K562 (cell line): ENCODE measurements around the gene GRIA4. TPM values are rescaled to one million over a fixed set of nuclear protein-coding genes. Genes with fewer than 3 reads are reported as not detected.

Source experiments
- ATAC-seq: fragments of 200-7000 bp; cut with Tn5 transposase; 3 replicates; pipeline ENCODE4 v1.9.1; 2020; ENCODE audit warnings: moderate library complexity
- BruUV-seq: library from RNA; stranded (reverse); fragments of 400-500 nt; replicated peaks from 2 replicates; lab custom pipeline; 2021; lab: Mats Ljungman, UMichigan
- CTCF ChIA-PET: fragments of 300-600 bp; formaldehyde crosslinking; extraction: SDS; loops from one replicate; lab custom pipeline; 2021; ENCODE audit warnings: low intra/inter-chr PET ratio; lab: Yijun Ruan, JAX
- POLR2A ChIA-PET: fragments of 300-600, 350-650 bp; sonication (Branson Sonifier 250); formaldehyde crosslinking; extraction: SDS; loops from one replicate; lab custom pipeline; 2021; ENCODE audit warnings: antibody characterized with exemption, inconsistent platforms; lab: Yijun Ruan, JAX
- DNase-seq, 4 experiments: peaks; one replicate each; pipeline versions ENCODE4 v3.0.0 to v3.0.0-alpha.2; 2011 to 2018; ENCODE audit warnings: low spot score in 3 of 4, mixed read lengths in 3 of 4; ENCODE audit errors: extremely low read depth in 1 of 4
- FAIRE-seq: peaks from 2 replicates; lab custom pipeline; 2011; peaks lifted over from hg19 to GRCh38; lab: Jason Lieb, UNC
- H2AFZ ChIP-seq: 2 replicates; pipeline ENCODE4 v1.6.0; 2011; ENCODE audit warnings: low read depth, low read length, control low read depth, inconsistent platforms
- H3K27ac ChIP-seq: fragments of 200-600 bp; 3 replicates; pipeline ENCODE4 v1.8.0; 2011; ENCODE audit warnings: low read depth, mild to moderate bottlenecking, control low read depth, inconsistent platforms, low read length, moderate library complexity, mixed read lengths; ENCODE audit errors: extremely low read depth
- H3K27me3 ChIP-seq, 2 experiments: fragments of 300-600 bp in 1 of 2; 2 replicates in 1 of 2; 3 replicates in 1 of 2; pipeline versions ENCODE4 v1.6.0 to v1.8.0; 2011; ENCODE audit warnings: inconsistent platforms in 2 of 2, low read length in 2 of 2, mild to moderate bottlenecking in 1 of 2, mixed read lengths in 1 of 2, moderate library complexity in 1 of 2; ENCODE audit not compliant: control insufficient read depth in 2 of 2, insufficient read depth in 2 of 2
- H3K36me3 ChIP-seq: fragments of 300-600 bp; 3 replicates; pipeline ENCODE4 v1.8.0; 2011; ENCODE audit warnings: mild to moderate bottlenecking, low read length, inconsistent platforms; ENCODE audit not compliant: control insufficient read depth, insufficient read depth
- H3K4me1 ChIP-seq, 2 experiments: fragments of 200-600 bp in 1 of 2; replicated peaks in 1 of 2; 2 replicates in 1 of 2; 3 replicates in 1 of 2; pipeline versions ENCODE4 v1.5.1 to v1.8.0; 2011; ENCODE audit warnings: inconsistent platforms in 2 of 2, low read length in 2 of 2, mild to moderate bottlenecking in 1 of 2, mixed read lengths in 1 of 2, moderate library complexity in 1 of 2; ENCODE audit not compliant: control insufficient read depth in 2 of 2, insufficient read depth in 2 of 2
- H3K4me2 ChIP-seq: 2 replicates; pipeline ENCODE4 v1.6.1; 2011; ENCODE audit warnings: low read length, control low read depth, inconsistent platforms, mixed read lengths; ENCODE audit not compliant: insufficient read depth
- H3K4me3 ChIP-seq: fragments of 200-600 bp; sonication (generic), shearing (Covaris generic); 2 replicates; pipeline ENCODE4 v1.5.1; 2016; ENCODE audit warnings: control low read depth, inconsistent platforms
- H3K79me2 ChIP-seq: fragments of 200-600 bp; 3 replicates; pipeline ENCODE4 v1.8.0; 2011; ENCODE audit warnings: low read length, inconsistent platforms; ENCODE audit not compliant: control insufficient read depth, insufficient read depth
- H3K9ac ChIP-seq, 2 experiments: 2 replicates each; pipeline versions ENCODE4 v1.6.0 to v1.6.1; 2011; ENCODE audit warnings: low read depth in 2 of 2, low read length in 2 of 2, control low read depth in 1 of 2, inconsistent platforms in 1 of 2, mild to moderate bottlenecking in 1 of 2, mixed read lengths in 1 of 2; ENCODE audit not compliant: insufficient read depth in 1 of 2
- H3K9me1 ChIP-seq: one replicate; pipeline ENCODE4 v1.6.0; 2011; ENCODE audit warnings: inconsistent platforms, mild to moderate bottlenecking, low read length, moderate library complexity; ENCODE audit not compliant: control insufficient read depth, insufficient read depth
- H3K9me3 ChIP-seq: replicated peaks from 2 replicates; pipeline ENCODE4 v1.5.1; 2011; ENCODE audit warnings: low read depth, low read length, inconsistent platforms; ENCODE audit not compliant: control insufficient read depth, insufficient read depth
- H4K20me1 ChIP-seq: replicated peaks from 2 replicates; pipeline ENCODE4 v1.6.1; 2011; ENCODE audit warnings: low read length, inconsistent platforms, mixed read lengths; ENCODE audit not compliant: control insufficient read depth, insufficient read depth
- ARID3B ChIP-seq: fragments of 250-450 bp; sonication (Bioruptor Pico); IDR thresholded peaks from 2 replicates; pipeline ENCODE4 v1.4.0; 2020; ENCODE audit warnings: borderline replicate concordance
- MCM5 ChIP-seq: fragments of 450-650 bp; IDR thresholded peaks from 2 replicates; pipeline ENCODE4 v1.6.1; 2016; ENCODE audit warnings: low read depth
- NR2C2 ChIP-seq, 2 experiments: fragments of 200-800 bp in 1 of 2; sonication (Bioruptor generic) in 1 of 2; sonication (generic) in 1 of 2; formaldehyde crosslinking in 1 of 2; IDR thresholded peaks; 2 replicates each; pipeline versions ENCODE4 v1.6.1 to v1.8.0; 2016 to 2022; ENCODE audit warnings: mild to moderate bottlenecking in 1 of 2, missing compliant biosample characterization in 1 of 2, missing genetic modification characterization in 1 of 2, missing genetic modification reagents in 1 of 2
- POLR2B ChIP-seq: fragments of 450-650 bp; IDR thresholded peaks from 2 replicates; pipeline ENCODE4 v1.6.1; 2018; ENCODE audit warnings: low read depth; ENCODE audit not compliant: partially characterized antibody
- RBM34 ChIP-seq: fragments of 200-400 bp; formaldehyde crosslinking; IDR thresholded peaks from 2 replicates; pipeline ENCODE4 v1.6.1; 2018; ENCODE audit warnings: low read length, borderline replicate concordance; ENCODE audit not compliant: insufficient read depth
- SIN3A ChIP-seq, 2 experiments: fragments of 150-350 bp in 1 of 2; IDR thresholded peaks; 2 replicates each; pipeline ENCODE4 v1.6.1; 2011 to 2016; ENCODE audit warnings: borderline replicate concordance in 2 of 2, low read depth in 2 of 2, low read length in 2 of 2, mild to moderate bottlenecking in 2 of 2, moderate library complexity in 2 of 2; ENCODE audit not compliant: control insufficient read depth in 1 of 2
- TAF1 ChIP-seq: IDR thresholded peaks from 2 replicates; pipeline ENCODE4 v1.6.1; 2011; ENCODE audit warnings: mild to moderate bottlenecking, low read length, moderate library complexity; ENCODE audit not compliant: insufficient read depth, control insufficient read depth, severe bottlenecking; ENCODE audit errors: extremely low read depth
- WGBS: fragments of 100-300 bp; shearing (Covaris generic); methylation state at CpG from one replicate; pipeline ENCODE4 v1.1.6; 2016; ENCODE audit warnings: low coverage, mixed read lengths; ENCODE audit not compliant: insufficient coverage; ENCODE audit errors: missing lambda C conversion rate; 5-methylcytosine and 5-hydroxymethylcytosine counted together
- in situ Hi-C: fragments of 300-500 bp; cut with MboI; formaldehyde crosslinking; loops from 4 replicates; pipeline ENCODE4 v1.15.0; 2018; ENCODE audit warnings: inconsistent platforms, mixed read lengths
- intact Hi-C: fragments of 100-400 bp; cut with micrococcal nuclease; formaldehyde crosslinking; loops from 2 replicates; pipeline ENCODE4 v1.14.2; 2022
- polyA plus RNA-seq, 8 experiments: library from polyadenylated mRNA; depleted of rRNA in 4 of 8; stranded (reverse) in 5 of 8; unstranded in 3 of 8; fragments of >200 nt; fragmentation: Nextera tagmentation in 2 of 8; fragmentation: Illumina TruSeq in 1 of 8; extraction: Ambion mirVana in 2 of 8; extraction: Trizol in 1 of 8; gene quantifications; 2 replicates each; pipeline versions ENCODE4 v1.2.1 to v1.2.3, GENCODE V29; 2011 to 2014; ENCODE audit warnings: inconsistent platforms in 1 of 8, missing spikeins in 1 of 8
- total RNA-seq, 7 experiments: library from RNA; depleted of rRNA in 6 of 7; stranded (reverse); fragments of >200 nt in 6 of 7; fragmentation: Illumina TruSeq in 2 of 7; extraction: Trizol in 2 of 7; gene quantifications; 2 replicates each; pipeline versions ENCODE4 v1.2.1 to v1.2.3, GENCODE V29; 2011 to 2021; ENCODE audit warnings: low replicate concordance in 1 of 7

GRIA4 gene
- total and polyA plus RNA-seq, 9 of the 15 experiments (the other 6 are each of a cell fraction or from before 2014, with no cell fraction given): not detected

- Histone ChIP-seq H3K4me2 (no peak overlapping the region), H3K27ac (no peak overlapping the region), H3K27me3 (no peaks in the 10 kb centered on the region), H3K36me3 (no peaks in the 10 kb centered on the region), H3K4me3 (no peak overlapping the region), H4K20me1 (no peaks in the 10 kb centered on the region), H3K4me1 (no peaks in the 10 kb centered on the region), H3K9me1 (no peaks in the 10 kb centered on the region), H3K79me2 (no peaks in the 10 kb centered on the region), H3K9ac (no peak overlapping the region), H3K9me3 (0 out of 2 replicates have a peak, but pooled peaks cover 2% of the 10 kb centered on the region), H2AFZ (no peak overlapping the region)
- intact Hi-C loops: no loop called here
- WGBS: 0% methylated on average over 4 of the region's 4 CpGs
- POLR2A ChIA-PET: no interaction called here
- ATAC-seq (no peak), DNase-seq (no peak), FAIRE-seq (no peak)
- TF ChIP-seq MCM5 (no peak), RBM34 (no peak), ARID3B (CRISPR knock-in tag) (no peak), NR2C2 (CRISPR knock-in tag; IDR thresholded peaks at IDR 0.05) (no peak), NR2C2 (tag; IDR thresholded peaks at IDR 0.05) (no peak), SIN3A (IDR thresholded peaks at IDR 0.05; ENCODE audit: borderline replicate concordance in 2 of 2, control insufficient read depth in 1 of 2, low read depth in 2 of 2, low read length in 2 of 2) (no peak), POLR2B (no peak), TAF1 (no peak)
- no TSS peak for BruUV-seq
- in situ Hi-C loops: no loop called here
- CTCF ChIA-PET: no interaction called here
Observed at GRCh38 chr11:105868762-105869285, 259.0 kb downstream of the GRIA4 start.
